Panc1 (cell line): ENCODE data around the gene C1orf87.

ENCODE experiments used
- CTCF ChIP-seq: fragments of 450-650 bp; IDR thresholded peaks from 2 replicates; pipeline ENCODE4 v1.5.1; 2017; ENCODE audit warnings: mild to moderate bottlenecking
- POLR2AphosphoS5 ChIP-seq: IDR thresholded peaks from 2 replicates; pipeline ENCODE4 v1.6.1; 2012; ENCODE audit warnings: mild to moderate bottlenecking, low read depth, low read length, moderate library complexity
- REST ChIP-seq, 2 experiments: IDR thresholded peaks; 2 replicates each; pipeline ENCODE4 v1.6.1; 2011 to 2012; ENCODE audit warnings: low read depth in 2 of 2, control low read depth in 1 of 2, low read length in 1 of 2, mild to moderate bottlenecking in 1 of 2, moderate library complexity in 1 of 2; ENCODE audit not compliant: insufficient read depth in 1 of 2
- SIN3A ChIP-seq: IDR thresholded peaks from 2 replicates; pipeline ENCODE4 v1.6.1; 2012; ENCODE audit warnings: low read depth, mild to moderate bottlenecking, low read length, moderate library complexity, borderline replicate concordance; ENCODE audit not compliant: insufficient read depth
- TCF7L2 ChIP-seq: IDR thresholded peaks from 2 replicates; pipeline ENCODE4 v1.6.1; 2011; ENCODE audit warnings: mild to moderate bottlenecking, low read depth, low read length, inconsistent platforms

GRCh38 chr1:60010690-60011089 lies 62.9 kb downstream of the C1orf87 start:
- TF ChIP-seq CTCF (no peak), POLR2AphosphoS5 (no peak), SIN3A (no peak), TCF7L2 (no peak), REST (IDR thresholded peaks at IDR 0.05; ENCODE audit: insufficient read depth in 1 of 2, low read depth in 2 of 2, low read length in 1 of 2) (no peak)
